GM12892 (cell line): ENCODE measurements around the gene PAWR. TPM values are rescaled to one million over a fixed set of nuclear protein-coding genes. Genes with fewer than 3 reads are reported as not detected.

Experiments
- DNase-seq: peaks from one replicate; pipeline ENCODE4 v3.0.0; 2011; ENCODE audit not compliant: insufficient read length
- FAIRE-seq: peaks from 2 replicates; lab custom pipeline; 2011; peaks lifted over from hg19 to GRCh38; lab: Jason Lieb, UNC
- POLR2A ChIP-seq: IDR thresholded peaks from 2 replicates; pipeline ENCODE4 v1.6.1; 2011; ENCODE audit warnings: low read depth, low read length, control low read depth
- POLR2AphosphoS5 ChIP-seq: IDR thresholded peaks from 2 replicates; pipeline ENCODE4 v1.6.1; 2011; ENCODE audit warnings: low read depth, low read length, control low read depth
- TAF1 ChIP-seq: IDR thresholded peaks from 2 replicates; pipeline ENCODE4 v1.6.1; 2011; ENCODE audit warnings: low read depth, mild to moderate bottlenecking, control low read depth, low read length, borderline replicate concordance
- polyA plus RNA-seq: library from polyadenylated mRNA; unstranded; fragments of >200 nt; gene quantifications from one replicate; pipeline ENCODE4 v1.2.1, GENCODE V29; 2012; ENCODE audit warnings: missing spikeins, inconsistent platforms; ENCODE audit not compliant: missing spikeins

PAWR gene
- polyA plus RNA-seq = 20.1 TPM

- DNase-seq = peak; percentile 66
- TF ChIP-seq POLR2AphosphoS5 = no peak
- TF ChIP-seq TAF1 = no peak
- no peak for TF ChIP-seq POLR2A
- FAIRE-seq = peak; percentile 82
Observed at GRCh38 chr12:79690638-79691510, at the start of gene PAWR. Gene PAWR, minus strand, starts transcription at chr12:79690964. Its CDS starts 720 bp downstream, at chr12:79690244.

GRCh38 chr12:79737875-79738718, 47.3 kb upstream of the PAWR start:
- TF ChIP-seq POLR2A (no peak), TAF1 (no peak), POLR2AphosphoS5 (no peak)
- FAIRE-seq (no peak), DNase-seq (peak; percentile 6)

- no peak for TF ChIP-seq POLR2A
- no peak for TF ChIP-seq TAF1
- TF ChIP-seq POLR2AphosphoS5 = no peak
- DNase-seq (no peak), FAIRE-seq (no peak)
Observed at GRCh38 chr12:79732638-79733037, 41.9 kb upstream of the PAWR start.

GRCh38 chr12:79725987-79726386, 35.2 kb upstream of the PAWR start:
- TF ChIP-seq POLR2A (no peak), POLR2AphosphoS5 (no peak), TAF1 (no peak)
- DNase-seq = no peak
- no peak for FAIRE-seq

- no peak for DNase-seq
- FAIRE-seq = no peak
- TF ChIP-seq POLR2AphosphoS5 = no peak
- no peak for TF ChIP-seq POLR2A
- TF ChIP-seq TAF1 = no peak
Observed at GRCh38 chr12:79717006-79717405, 26.2 kb upstream of the PAWR start.

- FAIRE-seq (no peak), DNase-seq (no peak)
- no peak for TF ChIP-seq POLR2A
- no peak for TF ChIP-seq TAF1
- no peak for TF ChIP-seq POLR2AphosphoS5
Observed at GRCh38 chr12:79715308-79715707, 24.5 kb upstream of the PAWR start.

- FAIRE-seq (no peak), DNase-seq (no peak)
- TF ChIP-seq POLR2AphosphoS5 (no peak), TAF1 (no peak), POLR2A (no peak)
Observed at GRCh38 chr12:79710707-79711483, 20.1 kb upstream of the PAWR start.

GRCh38 chr12:79707830-79708229, 17.1 kb upstream of the PAWR start:
- DNase-seq (no peak), FAIRE-seq (no peak)
- no peak for TF ChIP-seq POLR2AphosphoS5
- no peak for TF ChIP-seq TAF1
- TF ChIP-seq POLR2A = no peak

GRCh38 chr12:79706676-79707075, 15.9 kb upstream of the PAWR start:
- no peak for FAIRE-seq
- DNase-seq = no peak
- TF ChIP-seq TAF1 (no peak), POLR2AphosphoS5 (no peak), POLR2A (no peak)

- TF ChIP-seq TAF1 = no peak
- TF ChIP-seq POLR2AphosphoS5 = no peak
- TF ChIP-seq POLR2A = no peak
Observed at GRCh38 chr12:79706156-79706555, 15.4 kb upstream of the PAWR start.

More at GRCh38 chr12:79706156-79706555, 15.4 kb upstream of the PAWR start:
- DNase-seq (no peak), FAIRE-seq (no peak)
